Progenitor cell of endocrine pancreas (in vitro differentiated cells): Measurements from ENCODE around the gene NR3C1. TPM values are rescaled to one million over a fixed set of nuclear protein-coding genes. Genes with fewer than 3 reads are reported as not detected.

Experiments used
- DNase-seq: peaks from one replicate; pipeline ENCODE4 v3.0.0; 2021; ENCODE audit warnings: low spot score; ENCODE audit not compliant: unreplicated experiment
- H3K27ac Mint-ChIP-seq: 2 replicates; pipeline ENCODE4 v1.8.0; 2021; ENCODE audit warnings: mild to moderate bottlenecking, moderate library complexity, mixed read lengths
- H3K27me3 Mint-ChIP-seq: 2 replicates; pipeline ENCODE4 v1.8.0; 2021; ENCODE audit warnings: mixed read lengths
- H3K36me3 Mint-ChIP-seq: 2 replicates; pipeline ENCODE4 v1.8.0; 2022; ENCODE audit warnings: mixed read lengths; ENCODE audit not compliant: insufficient read depth
- H3K4me1 Mint-ChIP-seq: 2 replicates; pipeline ENCODE4 v1.8.0; 2021; ENCODE audit warnings: low read depth, mixed read lengths
- H3K4me3 Mint-ChIP-seq: 2 replicates; pipeline ENCODE4 v1.8.0; 2021; ENCODE audit warnings: low read depth, mild to moderate bottlenecking, moderate library complexity, mixed read lengths
- H3K9me3 Mint-ChIP-seq: 2 replicates; pipeline ENCODE4 v1.8.0; 2021; ENCODE audit warnings: low read depth, mixed read lengths
- total RNA-seq: library from RNA; stranded (reverse); gene quantifications from 2 replicates; pipeline ENCODE4 v1.2.1, GENCODE V29; 2021
- TF ChIP-seq, protein P1 (sequence below): fragments of 200-600 bp; sonication (generic); IDR thresholded peaks from one replicate; pipeline ENCODE4 v1.5.0; 2021; ENCODE audit warnings: antibody characterized with exemption, mild to moderate bottlenecking; ENCODE audit not compliant: unreplicated experiment

NR3C1 gene
- total RNA-seq, 1 donor from 2014 or later, result 6.7 TPM

DNA sequence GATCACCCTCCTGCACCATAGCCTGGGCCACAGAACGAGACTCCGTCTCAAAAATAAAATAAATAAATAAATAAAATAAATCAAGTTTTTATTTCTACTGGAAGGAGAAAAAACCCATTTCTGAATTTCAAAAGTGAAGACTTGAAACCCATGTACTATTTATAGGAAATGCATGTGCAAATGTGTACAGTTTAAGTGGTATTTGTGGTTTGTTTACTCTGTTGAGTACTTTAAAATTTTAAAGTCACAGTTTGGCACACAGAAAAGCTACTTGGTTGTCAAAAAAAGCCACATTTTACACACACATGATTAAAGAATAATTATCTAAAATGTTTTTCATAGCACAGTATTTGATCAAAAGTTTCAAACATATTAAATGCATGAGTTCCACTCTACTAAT is 43.6 kb downstream of the NR3C1 start:
- no peak for DNase-seq
- Mint-ChIP-seq H3K27ac (no peak overlapping the region), H3K4me1 (peaks cover 2% of the 10 kb centered on the region), H3K4me3 (no peak overlapping the region), H3K9me3 (peaks cover 8% of the 10 kb centered on the region), H3K36me3 (no peaks in the 10 kb centered on the region), H3K27me3 (no peaks in the 10 kb centered on the region)
- TF ChIP-seq, protein P1, sequence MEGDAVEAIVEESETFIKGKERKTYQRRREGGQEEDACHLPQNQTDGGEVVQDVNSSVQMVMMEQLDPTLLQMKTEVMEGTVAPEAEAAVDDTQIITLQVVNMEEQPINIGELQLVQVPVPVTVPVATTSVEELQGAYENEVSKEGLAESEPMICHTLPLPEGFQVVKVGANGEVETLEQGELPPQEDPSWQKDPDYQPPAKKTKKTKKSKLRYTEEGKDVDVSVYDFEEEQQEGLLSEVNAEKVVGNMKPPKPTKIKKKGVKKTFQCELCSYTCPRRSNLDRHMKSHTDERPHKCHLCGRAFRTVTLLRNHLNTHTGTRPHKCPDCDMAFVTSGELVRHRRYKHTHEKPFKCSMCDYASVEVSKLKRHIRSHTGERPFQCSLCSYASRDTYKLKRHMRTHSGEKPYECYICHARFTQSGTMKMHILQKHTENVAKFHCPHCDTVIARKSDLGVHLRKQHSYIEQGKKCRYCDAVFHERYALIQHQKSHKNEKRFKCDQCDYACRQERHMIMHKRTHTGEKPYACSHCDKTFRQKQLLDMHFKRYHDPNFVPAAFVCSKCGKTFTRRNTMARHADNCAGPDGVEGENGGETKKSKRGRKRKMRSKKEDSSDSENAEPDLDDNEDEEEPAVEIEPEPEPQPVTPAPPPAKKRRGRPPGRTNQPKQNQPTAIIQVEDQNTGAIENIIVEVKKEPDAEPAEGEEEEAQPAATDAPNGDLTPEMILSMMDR, result no peak

DNA sequence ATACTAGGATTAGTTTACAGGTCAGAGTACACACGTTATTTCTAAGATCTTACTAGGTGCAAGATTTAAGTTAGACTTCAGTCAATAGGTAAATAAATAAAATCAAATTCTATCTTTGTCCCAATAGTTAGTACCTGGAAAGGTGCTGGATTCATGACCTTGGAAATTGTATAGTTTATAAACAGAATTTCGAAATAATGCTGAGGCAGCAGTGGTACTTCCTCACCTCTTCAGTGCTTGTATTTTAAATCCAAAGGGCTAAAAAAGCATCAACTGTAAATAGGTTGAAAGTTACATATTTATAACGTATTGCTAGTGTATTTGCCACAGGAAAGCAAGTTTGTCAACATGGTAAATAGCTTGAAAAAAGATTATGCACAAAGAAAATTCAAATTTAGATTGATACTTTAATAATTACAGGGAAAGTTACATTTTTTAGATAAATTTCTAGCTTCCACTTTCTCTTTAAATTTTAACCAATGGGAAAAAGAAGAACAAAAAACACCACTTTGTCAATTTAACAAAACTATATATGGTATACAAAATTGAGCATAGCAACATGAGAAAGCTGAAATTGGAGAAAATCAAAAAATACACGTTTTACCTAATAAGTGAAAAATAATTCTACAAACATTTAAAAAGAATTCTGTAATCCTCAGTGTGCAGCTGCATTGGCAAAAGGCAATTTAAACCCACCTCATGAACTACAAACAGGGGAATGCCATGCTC is 46.5 kb downstream of the NR3C1 start:
- no peak for DNase-seq
- Mint-ChIP-seq H3K27me3 (peaks cover 5% of the 10 kb centered on the region), H3K9me3 (no peaks in the 10 kb centered on the region), H3K4me1 (peaks cover 2% of the 10 kb centered on the region), H3K36me3 (no peaks in the 10 kb centered on the region), H3K27ac (no peak overlapping the region), H3K4me3 (no peak overlapping the region)
- TF ChIP-seq, protein P1, result no peak

DNA sequence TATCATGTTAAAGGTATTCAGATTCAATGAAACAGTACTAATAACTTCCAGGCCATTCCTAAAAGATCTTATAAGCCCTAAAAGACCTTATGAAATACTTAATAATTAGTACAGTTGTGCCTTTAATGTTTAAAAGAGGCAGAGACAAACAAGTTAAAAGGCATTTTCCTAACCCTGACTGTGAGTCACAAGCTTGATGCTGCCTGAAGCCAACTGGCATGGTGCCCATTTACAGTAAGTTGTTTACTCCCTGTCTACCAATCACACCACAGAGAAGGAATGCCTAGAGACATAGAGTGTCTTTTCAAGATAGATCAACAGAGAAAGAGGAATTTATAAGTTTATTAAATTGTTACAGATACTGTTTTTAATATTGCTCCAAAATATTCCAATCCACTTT is 47.8 kb downstream of the NR3C1 start:
- Mint-ChIP-seq H3K4me1 (peaks cover 2% of the 10 kb centered on the region), H3K4me3 (no peak overlapping the region), H3K9me3 (no peaks in the 10 kb centered on the region), H3K27me3 (peaks cover 5% of the 10 kb centered on the region), H3K27ac (no peak overlapping the region), H3K36me3 (no peaks in the 10 kb centered on the region)
- DNase-seq, result no peak
- TF ChIP-seq, protein P1, result no peak

DNA sequence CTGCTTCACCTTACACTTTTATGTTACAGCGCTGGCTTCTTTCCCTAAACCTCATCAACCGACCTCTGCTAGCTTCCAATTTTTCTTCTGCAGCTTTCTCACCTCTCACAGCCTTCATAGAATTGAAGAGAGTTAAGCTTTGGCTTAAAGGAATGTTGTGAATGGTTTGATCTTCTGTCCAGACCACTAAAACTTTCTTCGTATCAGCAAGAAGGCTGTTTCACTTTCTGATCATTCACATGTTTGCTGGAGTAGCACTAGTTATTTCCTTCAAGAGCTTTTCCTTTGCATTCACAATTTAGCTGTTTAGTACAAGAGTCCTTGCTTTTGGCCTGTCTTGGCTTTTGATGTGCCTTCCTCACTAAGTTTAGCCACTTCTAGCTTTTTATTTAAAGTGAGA is 49.5 kb downstream of the NR3C1 start:
- H3K36me3 Mint-ChIP-seq, result no peaks in the 10 kb centered on the region
- H3K27me3 Mint-ChIP-seq, result peaks cover 5% of the 10 kb centered on the region
- no peak for DNase-seq
- TF ChIP-seq, protein P1, result no peak
- H3K9me3 Mint-ChIP-seq, result no peaks in the 10 kb centered on the region
- H3K27ac Mint-ChIP-seq, result no peak overlapping the region
- no peak overlapping the region for H3K4me3 Mint-ChIP-seq
- peaks cover 2% of the 10 kb centered on the region for H3K4me1 Mint-ChIP-seq

DNA sequence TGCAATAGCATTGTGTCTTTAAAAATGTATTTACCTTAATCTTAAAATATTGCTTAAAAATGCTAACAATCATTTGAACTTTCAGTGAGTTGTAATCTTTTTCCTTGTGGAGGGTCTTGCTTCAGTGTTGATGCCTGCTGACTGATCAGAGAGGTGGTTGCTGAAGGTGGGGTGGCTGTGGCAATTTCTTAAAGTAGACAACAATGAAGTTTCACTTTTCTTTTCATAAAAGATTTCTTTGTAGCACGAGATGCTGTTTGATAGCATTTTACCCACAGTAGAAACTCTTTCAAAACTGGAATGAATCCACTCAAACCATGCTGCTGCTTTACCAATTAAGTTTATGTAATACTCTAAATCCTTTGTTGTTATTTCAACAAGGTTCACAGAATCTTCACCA is 50.8 kb downstream of the NR3C1 start:
- H3K36me3 Mint-ChIP-seq, result no peaks in the 10 kb centered on the region
- TF ChIP-seq, protein P1, result no peak
- H3K4me3 Mint-ChIP-seq, result no peak overlapping the region
- no peaks in the 10 kb centered on the region for H3K9me3 Mint-ChIP-seq
- H3K27me3 Mint-ChIP-seq, result peaks cover 5% of the 10 kb centered on the region
- peaks cover under 1% of the 10 kb centered on the region for H3K4me1 Mint-ChIP-seq
- H3K27ac Mint-ChIP-seq, result no peak overlapping the region
- DNase-seq, result no peak
